Measurements from ENCODE around the gene SLC25A13.
"Not testable (repeated sequence)": the region's sequence is repeated elsewhere in the genome, so short reads cannot be mapped to it uniquely, and the experiment has no call there.

SLC25A13 gene

DNA sequence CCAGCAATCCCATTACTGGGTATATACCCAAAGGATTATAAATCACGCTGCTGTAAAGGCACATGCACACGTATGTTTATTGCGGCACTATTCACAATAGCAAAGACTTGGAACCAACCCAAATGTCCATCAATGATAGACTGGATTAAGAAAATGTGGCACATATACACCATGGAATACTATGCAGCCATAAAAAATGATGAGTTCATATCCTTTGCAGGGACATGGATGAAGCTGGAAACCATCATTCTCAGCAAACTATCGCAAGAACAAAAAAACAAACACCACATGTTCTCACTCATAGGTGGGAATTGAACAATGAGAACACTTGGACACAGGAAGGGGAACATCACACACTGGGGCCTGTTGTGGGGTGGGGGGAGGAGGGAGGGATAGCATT, 28.0 kb downstream of the SLC25A13 start:
- not testable (repeated sequence) for DNase-seq

DNA sequence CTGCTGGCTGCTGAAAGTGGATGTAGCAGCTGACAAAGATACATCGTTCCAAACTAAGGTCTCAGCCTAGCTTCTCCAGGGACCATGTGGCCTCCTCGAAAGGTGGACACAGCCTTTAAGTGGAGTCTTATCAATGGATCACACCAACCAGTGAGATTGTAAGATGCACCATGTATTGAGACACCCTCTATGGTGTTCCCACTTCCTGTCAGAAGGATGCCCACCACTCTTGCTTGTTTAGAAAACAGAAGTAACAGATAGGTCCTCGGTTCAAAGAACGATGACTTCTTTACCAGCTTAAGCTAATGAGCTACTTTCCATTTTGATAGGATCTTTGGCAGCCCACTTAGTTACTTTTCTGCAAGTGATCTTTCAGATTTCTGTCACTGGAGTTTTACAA, 34.3 kb downstream of the SLC25A13 start:
- DNase-seq = no peak

DNA sequence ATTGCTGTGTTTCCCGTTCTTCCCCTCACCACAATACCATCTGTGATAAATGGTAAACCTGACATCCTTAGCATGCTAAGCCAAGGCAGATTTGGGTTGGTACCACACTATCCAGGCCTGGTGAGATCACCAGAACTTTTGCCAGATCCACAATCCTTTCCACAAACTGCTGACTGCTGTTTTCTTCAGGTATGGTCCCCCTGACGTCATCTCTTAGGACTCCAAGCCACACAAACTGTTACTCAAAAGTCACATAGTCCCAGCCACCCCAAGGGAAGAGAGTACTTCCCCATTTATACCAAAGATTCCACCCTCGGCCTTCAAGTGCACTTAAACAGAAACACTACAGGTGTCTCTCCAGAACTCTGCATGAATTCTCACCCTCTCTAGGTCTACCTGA, 34.8 kb downstream of the SLC25A13 start:
- no peak for DNase-seq

DNA sequence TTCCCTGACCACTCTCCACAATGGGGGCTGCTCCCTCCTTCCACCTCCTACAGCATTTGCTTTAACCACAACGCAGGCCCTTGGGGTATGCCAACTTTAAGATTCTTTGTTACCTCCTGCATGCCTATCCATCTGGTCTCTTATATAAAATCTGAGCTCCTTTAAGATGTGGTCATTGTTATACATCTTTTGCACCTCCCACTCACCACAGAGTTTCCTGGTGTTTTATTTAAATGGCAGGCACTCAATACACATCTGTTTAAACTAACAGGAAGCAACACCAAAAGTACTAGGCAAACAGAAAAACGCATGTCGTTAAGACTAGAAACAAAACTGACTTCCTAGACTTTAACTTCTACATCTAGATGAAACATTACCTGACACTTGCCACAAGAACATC, 36.3 kb downstream of the SLC25A13 start:
- DNase-seq = no peak

DNA sequence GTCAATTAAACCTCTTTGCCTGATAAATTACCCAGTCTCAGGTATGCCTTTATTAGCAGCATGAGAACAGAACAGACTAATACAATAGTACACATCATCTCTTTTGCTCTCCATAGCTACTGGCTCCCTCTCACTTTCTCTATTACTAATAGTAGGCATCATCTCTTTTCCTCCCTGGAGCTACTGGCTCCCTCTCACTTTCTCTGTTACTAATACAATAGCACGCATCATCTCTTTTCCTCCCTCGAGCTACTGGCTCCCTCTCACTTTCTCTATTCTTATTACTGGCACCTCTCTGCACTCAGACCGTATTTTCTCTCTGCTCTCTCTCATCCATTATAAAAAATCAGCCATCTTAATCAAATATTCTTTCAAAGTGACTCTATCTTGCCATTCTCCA, 37.1 kb downstream of the SLC25A13 start:
- no peak for DNase-seq

DNA sequence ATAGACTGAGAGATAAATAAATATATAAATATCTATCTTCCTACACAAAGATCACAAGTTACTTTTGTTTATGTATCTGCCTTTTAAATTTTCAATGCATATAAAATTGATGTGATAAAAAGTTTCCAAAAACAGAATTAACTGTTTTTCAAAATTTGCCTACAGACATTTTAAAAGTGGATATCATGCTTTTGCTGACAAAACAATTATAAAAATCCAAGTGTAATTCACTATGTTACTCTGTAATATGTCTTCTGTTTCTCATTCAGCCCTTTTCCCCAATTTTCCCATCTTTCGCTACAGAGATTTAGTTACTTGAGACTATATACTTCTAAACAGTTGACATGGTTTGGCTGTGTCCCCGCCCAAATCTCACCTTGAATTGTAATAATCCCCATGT, 37.7 kb downstream of the SLC25A13 start:
- DNase-seq = no peak

DNA sequence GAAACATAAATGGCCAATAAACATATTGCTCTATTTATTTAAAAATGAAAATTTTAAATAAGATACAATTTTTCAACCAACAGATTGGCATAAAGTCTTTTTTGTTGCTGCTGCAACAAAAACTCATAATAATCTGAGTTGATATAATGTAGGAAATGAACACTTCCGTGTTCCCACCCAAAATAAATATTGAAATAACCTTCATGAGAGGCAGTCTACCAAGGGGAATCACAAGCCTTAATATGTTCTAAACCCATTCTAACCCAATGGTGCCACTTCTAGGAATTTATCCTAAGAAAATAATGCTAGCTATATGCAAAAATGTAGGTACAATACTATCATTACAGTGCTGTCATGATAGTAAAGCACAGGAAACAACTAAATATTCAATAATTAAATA, 39.1 kb downstream of the SLC25A13 start:
- no peak for DNase-seq

DNA sequence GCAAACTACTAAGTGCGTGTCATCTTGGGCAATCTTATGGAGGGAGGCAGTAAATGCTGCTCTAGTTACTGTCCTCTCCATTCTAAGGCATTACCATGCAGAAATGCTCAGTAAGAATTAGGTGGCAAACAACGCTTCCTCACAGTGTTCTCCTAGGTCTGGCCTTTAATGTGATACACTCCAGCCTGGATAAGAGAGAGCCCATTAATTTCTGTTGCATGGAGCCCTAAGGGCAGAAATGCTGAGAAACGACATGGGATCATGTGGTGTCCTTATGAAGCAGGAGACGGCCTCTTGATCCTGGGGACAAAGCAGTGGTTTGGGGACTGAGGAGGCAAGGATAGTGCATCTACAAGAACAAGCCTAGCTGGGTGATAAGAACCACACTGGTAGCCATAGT, 44.0 kb downstream of the SLC25A13 start:
- DNase-seq = no peak

DNA sequence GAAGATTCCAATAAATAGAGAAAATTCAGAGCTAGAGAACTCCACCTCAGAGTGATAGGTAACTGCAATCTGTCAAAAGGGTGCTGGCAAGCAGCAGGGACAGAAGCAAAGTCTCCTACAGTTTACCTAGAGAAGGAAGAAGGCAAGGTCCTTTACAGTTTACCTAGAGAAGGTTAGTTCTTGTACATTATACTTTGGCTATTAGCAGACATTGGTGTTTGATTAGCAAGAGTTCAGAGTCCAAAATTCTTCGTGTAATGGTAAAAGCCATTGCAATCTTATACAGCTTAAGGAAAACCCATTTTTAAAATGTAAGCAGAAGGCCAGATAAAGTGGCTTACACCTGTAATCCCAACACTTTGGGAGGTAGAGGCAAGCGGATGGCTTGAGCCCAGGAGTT, 45.9 kb downstream of the SLC25A13 start:
- DNase-seq = no peak

DNA sequence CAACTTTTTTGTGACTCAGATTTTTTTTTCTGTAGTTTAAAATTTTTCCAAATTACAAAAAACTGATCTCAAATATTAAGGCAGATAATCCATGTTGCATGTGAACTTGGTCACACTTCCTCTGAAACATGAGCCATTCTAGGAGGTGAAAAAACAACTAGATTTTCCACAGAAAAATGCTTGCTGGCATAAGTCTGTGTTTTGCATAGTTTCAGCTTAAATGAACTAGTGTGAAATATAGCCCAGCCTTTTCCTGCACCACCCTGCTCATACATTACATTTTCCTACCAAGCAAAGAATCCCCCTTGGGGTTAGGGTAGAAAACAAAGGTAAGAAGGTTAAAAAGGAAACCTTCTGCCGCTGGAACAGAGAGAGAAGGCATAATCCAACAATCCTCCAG, 48.2 kb downstream of the SLC25A13 start:
- no peak for DNase-seq

DNA sequence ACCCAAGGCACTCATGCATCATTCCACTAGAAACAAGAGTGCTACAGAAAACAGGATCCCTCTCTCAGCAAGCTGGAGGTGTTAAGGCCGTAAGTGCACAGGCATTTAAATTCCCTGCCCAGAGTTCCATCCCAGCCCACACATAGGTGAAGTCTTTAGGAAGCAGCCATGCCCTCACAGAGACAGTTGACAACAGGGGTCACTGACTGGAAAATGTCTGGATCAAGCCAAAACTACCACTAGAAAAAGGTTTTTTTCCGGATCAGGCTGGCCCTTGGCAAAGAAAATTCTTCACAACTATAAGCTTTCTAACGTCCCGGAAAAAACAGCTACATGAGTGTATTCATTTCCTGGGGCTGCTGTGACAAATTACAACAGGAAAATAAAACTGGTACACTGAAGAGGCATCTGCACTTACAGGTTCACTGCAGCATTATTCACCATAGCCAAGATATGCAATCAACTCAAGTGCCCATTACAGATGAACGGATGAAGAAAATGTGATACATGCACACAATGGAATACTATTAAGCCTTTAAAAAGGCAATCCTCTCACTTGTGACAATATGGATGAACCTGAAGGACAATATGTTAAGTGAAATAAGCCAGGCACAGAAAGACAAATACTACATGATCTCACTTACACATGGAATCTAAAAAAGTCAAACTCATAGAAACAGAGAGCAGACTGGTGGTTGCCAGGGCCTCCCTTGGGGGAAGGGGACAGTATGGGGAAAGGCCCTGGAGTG, 52.5 kb downstream of the SLC25A13 start:
- no peak for DNase-seq

DNA sequence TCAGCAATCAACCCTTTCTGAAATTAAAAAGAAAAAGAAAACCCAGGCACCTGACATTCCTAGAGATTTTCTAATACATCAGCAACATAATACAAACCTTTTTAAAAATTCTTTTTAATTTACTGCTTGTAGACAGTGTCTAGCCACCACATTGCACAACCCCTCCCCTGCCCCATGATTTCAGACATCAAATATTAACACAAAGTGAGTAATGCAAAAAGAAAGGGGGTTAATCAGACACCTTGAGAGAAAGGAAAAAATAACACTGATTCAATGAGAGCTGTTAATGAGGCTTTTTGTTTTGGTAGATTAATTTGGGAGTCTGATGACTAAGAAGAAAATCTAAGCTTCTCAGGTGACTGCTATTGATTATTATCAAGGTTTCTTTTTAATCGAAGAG, 55.3 kb downstream of the SLC25A13 start:
- DNase-seq = no peak

DNA sequence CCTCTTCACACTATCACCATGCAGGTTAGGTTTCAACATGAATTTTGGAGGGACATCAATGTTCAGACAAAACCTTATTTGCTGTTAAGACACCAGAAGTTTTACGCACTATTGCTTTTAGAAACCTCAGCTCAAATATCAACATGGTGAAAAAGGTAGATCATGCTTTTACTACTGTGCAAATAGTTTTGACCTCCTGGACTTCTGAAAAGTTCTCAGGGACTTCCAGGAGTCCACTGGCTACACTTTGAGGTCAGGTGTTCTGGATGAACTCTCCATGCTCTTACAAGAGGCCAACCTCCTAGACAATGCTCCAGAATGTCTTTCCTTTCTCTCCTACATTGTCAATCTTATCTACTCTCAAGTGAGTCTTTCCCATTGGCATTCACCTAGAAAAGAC, 55.9 kb downstream of the SLC25A13 start:
- no peak for DNase-seq

DNA sequence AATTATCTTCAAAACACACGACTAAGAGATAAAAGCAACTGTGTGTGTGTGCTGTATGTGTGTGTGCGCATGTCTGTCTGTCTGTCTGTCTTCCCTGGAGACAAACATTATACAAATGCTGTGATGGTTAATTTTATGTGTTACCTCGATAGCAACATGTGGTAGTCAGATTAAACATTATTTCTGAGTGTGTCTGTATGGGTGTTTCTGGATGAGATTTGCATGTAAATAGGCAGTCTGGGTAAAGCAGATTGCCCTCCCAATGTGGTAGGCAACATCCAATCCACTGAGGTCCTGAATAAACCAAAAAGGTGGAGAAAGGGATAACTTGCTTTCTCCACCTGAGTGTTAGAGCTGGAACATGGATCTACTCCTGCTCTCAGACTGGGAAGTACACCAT, 67.9 kb downstream of the SLC25A13 start:
- DNase-seq = no peak

DNA sequence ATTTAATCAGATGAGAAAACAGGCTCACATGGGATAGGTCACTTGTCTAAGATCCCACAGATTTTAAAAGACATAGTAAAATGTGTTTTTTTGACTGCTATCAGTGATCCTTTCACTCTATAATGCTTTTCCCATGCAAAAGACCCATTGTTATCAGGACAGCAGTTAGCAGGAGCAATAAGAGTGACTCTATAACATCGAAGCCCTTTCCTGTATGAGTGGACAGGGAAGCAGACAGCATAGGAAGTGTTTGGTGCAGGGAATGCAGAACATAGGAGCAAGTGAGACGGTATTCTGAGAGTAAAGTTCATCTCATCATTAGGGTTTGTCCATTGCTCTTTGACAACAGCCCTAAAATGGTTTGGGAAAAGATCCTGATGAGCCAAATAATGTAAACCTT, 68.5 kb downstream of the SLC25A13 start:
- DNase-seq = no peak

DNA sequence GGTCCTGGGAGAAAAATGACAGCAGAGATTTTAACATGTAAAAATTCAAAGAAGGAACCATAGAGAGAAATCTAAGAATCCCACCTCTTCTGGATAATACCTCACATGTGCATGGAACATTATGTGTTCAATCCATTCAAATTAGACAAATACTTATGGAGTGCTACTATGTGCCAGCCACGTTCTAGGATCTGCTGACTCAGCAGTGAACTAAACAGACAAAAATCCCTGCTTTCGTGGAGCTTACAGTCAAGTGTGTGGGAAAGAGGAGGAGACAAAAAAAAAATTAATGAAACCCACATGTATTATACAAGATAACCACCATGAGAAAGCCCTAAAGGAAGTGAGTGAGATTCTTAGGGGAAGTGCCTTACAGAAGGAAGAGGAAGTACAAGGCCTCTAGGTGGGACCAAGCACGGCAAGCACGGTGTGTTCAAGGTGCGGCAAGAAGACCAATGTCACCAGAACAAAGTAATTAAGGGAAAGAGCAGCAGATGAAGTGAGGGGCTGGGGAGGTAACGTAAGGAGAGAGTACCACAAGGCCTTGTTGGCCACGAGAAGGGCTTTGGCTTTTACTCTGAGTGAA, 71.0 kb downstream of the SLC25A13 start:
- no peak for DNase-seq

DNA sequence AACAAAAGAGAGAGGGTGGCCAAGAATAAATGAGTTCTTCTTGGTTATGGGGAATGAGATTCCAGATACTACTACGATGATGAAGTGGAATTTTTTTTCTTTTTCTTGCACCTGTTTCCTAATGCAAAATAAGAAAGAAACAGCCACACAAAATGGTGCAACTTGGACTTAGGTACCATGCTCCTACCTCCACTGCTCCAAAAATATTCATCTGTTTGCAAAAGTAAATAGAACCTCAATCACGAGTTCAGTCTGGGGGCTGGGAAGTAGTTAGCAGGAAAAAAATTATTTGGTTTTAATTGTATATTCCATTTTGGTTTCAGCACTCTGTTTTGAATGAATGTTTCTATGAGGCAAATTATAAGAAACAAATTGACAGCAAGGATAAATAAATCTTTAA, 73.5 kb downstream of the SLC25A13 start:
- DNase-seq = no peak

DNA sequence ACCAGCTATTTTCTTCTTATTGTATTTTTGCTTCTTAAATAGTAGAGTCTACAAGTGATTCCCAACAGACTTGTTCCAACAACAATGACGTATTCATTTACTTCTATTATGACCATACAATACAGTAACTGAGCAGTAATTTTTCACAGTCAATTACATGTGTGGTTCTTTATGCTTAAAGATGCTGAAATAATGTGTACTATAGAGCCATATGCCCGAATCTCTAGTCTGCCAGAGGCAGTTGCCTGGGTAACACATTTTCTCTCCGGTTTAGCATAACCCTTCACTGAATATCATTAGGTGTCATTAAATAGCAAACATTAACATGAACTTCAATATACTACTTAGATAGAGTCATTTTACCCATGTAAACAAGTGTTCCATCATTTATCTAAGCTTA, 75.0 kb downstream of the SLC25A13 start:
- no peak for DNase-seq

DNA sequence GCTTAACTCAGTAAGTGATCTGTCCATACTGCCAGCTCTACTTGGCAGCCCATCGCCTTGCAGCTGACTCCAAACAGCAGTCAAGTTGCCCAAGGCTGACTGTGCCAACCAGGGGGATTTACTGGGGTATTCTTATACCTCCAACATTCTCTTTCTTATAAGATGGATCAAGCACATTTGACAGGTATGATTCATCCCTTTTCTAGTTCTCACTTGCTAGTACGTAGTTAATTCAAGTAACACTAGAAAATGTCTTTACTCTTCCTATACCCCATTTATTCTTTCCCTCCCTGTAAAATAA, 77.0 kb downstream of the SLC25A13 start:
- DNase-seq = no peak

DNA sequence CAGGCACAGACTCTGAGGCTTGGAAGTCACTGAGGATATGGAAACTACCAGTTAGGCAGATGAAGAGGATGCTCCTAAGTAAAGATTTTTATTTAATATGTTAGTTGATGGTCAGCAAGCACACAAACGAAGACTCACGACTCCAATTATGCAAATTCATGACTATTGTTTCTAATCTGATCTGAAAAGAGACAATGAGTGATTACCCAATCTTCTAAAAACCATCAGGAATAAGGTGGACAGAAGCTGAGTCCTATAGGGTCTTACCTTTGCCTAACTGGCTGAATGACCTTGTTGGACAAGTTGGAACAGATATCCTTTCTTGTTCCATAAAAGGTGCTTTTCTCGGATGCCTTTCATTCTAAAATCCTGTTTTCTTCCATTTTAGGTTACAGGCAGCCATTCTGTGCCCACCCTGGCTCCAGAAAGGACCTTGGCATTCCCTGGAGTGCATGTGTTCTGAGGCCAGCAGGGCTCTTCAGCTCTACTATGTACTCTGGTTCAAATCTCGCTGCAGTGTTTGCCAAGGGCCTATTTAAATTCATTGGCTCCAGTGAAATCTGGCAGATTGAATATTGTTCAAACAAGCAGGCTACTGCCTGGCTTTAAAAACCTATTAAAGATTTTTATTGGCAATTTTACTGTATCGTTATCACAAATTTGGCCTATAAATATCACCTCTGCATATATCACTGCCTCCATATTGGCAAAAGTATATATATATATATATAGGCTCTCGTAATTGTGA, 77.5 kb downstream of the SLC25A13 start:
- no peak for DNase-seq

DNA sequence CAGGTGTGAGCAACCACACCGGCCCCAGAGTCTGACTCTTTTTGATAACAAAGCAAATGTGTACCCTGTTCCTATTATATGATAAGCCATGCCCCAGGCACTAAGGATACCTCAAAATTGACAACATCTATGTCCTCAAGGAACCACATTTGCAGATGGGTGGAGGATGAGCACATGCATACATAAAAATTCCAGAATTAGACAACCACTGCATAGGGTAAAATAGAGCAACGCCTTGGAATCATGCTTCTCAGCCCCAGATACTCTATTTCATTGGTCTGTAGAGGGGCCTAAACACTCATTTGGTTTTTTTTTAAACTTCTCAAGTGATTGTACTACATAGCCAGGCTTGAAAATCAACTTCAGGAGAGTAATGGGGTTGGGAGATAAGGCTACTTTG, 78.7 kb downstream of the SLC25A13 start:
- no peak for DNase-seq

DNA sequence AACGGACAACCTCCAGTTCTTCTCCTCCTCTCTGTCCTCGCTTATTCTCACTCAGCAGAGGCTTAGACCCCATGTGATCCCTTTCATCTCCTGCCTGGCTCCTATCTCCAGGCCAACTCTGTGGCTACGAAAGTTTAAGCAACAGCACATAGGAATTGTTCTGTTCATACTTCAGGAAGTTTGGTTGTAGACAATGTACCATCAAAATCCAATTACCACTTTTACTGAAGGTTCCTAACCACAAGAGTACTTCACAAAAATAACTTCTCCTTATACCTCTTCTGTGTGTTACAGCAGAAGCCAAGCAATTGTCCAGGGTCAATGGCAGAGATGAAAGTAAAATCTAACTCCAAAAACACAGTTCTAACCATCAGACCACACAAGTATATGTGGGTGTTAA, 80.0 kb downstream of the SLC25A13 start:
- DNase-seq = no peak

DNA sequence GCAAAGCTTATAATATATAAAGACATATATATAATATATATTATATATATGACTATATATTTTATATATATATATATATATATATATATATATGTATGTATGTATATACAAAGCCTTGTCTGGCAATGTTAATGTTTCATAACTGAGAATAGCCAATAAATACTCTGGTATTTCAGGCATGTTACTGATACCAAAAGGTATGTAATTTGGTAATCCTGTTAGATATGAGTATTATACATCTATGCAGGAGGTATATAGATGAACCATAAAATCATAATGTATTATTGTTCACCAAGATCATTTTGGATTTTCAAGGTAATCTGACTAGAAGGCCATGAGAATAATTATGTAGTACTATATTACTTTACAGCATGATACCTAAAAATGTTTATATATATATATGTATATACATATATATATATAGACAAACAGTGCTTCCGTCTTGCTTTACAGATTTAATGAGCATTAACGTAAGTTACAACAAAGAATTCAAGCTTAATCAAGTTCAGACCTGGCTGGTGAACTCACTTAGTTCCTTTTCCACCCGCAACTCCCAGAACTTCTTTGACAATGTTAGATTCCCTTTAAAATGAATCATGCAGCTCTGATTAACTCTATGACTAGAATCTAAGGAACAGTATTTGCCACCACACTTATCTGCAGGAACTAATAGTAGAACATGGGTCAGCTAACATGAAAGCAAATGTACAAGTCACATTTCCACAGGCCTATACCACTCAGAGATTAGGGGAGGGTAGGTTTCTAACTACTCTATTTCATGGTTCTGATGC, 82.7 kb downstream of the SLC25A13 start:
- DNase-seq = no peak

DNA sequence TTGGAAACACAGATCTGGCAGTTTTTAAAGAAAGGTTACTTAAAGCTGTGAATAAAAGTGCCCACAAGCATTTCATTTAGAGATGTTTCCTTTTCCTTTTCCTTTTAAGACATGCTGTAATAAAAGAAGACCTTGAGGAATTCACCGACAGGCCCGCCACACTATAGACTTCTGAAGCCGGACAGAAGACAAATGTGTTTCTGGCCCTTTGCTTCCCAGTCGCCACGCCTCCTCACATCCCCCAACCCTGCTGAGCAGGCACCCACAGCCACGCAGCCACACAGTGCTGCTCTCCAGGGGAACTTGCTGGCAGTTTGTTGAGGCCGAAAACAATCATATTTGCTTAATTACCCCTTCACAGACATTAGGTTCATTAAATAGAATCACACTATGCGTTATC, 83.4 kb downstream of the SLC25A13 start:
- DNase-seq = no peak

All from activated effector memory CD4-positive, alpha-beta T cell treated with anti-CD3 and anti-CD28 coated beads, Interleukin-2, amount 50 U/mL, for 16 hours (primary cell).